ENCODE measurements around the gene CHAF1B.

GRCh38 chr21:36437745-36438128, 52.5 kb downstream of the CHAF1B start:
- no peak for TF ChIP-seq CTCF (IDR thresholded peaks at IDR 0.05; ENCODE audit: poor library complexity)
- no peak for TF ChIP-seq EZH2 (IDR thresholded peaks at IDR 0.05; ENCODE audit: borderline replicate concordance)
